Measurements from ENCODE around the gene FAM13C. TPM values are rescaled to one million over a fixed set of nuclear protein-coding genes. Genes with fewer than 3 reads are reported as not detected.
"Not testable (repeated sequence)": the region's sequence is repeated elsewhere in the genome, so short reads cannot be mapped to it uniquely, and the experiment has no call there.

The FAM13C gene
- total RNA-seq, 2 donors from 2014 or later: 5.4 to 9.6 TPM

DNA sequence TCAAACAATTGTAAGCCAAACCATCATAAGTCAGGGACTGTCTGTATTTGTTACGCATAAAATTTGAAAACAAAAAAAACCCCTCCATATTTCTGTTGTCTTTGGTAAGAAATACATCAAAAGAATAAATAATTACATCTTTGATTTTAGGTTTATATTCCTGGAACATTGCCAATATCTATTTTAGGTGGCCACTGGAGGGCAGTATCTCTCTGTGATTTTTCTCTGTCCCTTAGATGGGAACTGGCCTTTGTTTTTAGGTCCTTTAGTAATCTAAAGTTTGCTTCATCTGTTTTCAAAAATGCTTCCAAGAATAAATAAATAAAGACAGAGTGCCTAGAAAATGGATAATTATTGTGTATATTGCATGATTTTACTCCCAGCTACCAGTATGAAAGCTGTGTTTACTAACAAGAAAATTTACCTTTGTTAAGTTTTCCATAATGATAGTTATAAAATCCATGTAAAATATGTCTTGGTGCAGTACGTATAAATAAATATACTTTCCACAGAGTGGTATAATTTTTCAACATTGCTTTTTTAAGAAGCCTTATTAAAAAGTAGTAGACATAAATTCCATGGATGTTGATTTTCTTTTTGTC lies 121.7 kb downstream of the FAM13C start:
- intact Hi-C loops (cut with DNase I): loop anchor here (5.0 kb wide), 1 partner anchor 377 kb away; no protein-coding TSS in a partner anchor
- H3K9me3 ChIP-seq: no peaks in the 10 kb centered on the region
- peak; percentile 13 to 83 (median 66) for TF ChIP-seq CTCF (IDR thresholded peaks at IDR 0.05)
- TF ChIP-seq POLR2A (IDR thresholded peaks at IDR 0.05): no peak
- no peaks in the 10 kb centered on the region for H3K27me3 ChIP-seq
- ATAC-seq (no peak), DNase-seq (peak in 2 of 4 donors; percentile 11 to 18)
- no peaks in the 10 kb centered on the region for H3K4me1 ChIP-seq
- no peak overlapping the region for H3K4me3 ChIP-seq
- H3K27ac ChIP-seq: no peak overlapping the region
- 35 to 41% methylated on average over 2 of the region's 2 CpGs for WGBS, 2 donors
- H3K36me3 ChIP-seq (replicated peaks in 1 of 2; ENCODE audit: insufficient read depth in 1 of 2, low read depth in 2 of 2): peaks cover 0 to 7% of the 10 kb centered on the region in 2 donors

GRCh38 chr10:59239108-59239507 lies 123.2 kb downstream of the FAM13C start:
- not testable (repeated sequence) for DNase-seq

DNA sequence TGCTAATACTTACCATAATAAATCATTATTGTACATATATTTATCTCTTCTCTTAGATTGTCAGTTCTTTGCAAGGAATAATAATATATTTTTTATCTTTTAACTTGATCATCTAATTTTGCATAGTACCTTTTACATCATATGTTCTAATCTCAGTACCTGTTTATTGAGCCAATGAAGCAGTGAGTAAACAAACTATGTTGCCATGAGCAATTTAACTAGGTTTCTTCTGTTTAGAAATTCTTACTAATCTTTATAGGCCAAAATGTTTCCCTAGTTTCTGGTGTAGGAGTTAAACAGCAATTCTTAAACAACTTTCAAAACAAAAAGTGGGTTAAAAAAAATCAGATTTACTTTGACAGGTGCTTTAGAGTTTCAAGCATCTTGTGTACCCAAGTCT lies 124.6 kb downstream of the FAM13C start:
- H3K27ac ChIP-seq: no peak overlapping the region
- no peak overlapping the region for H3K4me3 ChIP-seq
- no peaks in the 10 kb centered on the region for H3K9me3 ChIP-seq
- no peaks in the 10 kb centered on the region for H3K4me1 ChIP-seq
- intact Hi-C loops (cut with DNase I): no loop called here
- TF ChIP-seq POLR2A (IDR thresholded peaks at IDR 0.05): no peak
- TF ChIP-seq CTCF (IDR thresholded peaks at IDR 0.05): no peak
- no peak for DNase-seq
- H3K36me3 ChIP-seq (replicated peaks in 1 of 2; ENCODE audit: insufficient read depth in 1 of 2, low read depth in 2 of 2): peaks cover 0 to 3% of the 10 kb centered on the region in 2 donors
- H3K27me3 ChIP-seq: no peaks in the 10 kb centered on the region
- no peak for ATAC-seq

More at GRCh38 chr10:59239108-59239507, 123.2 kb downstream of the FAM13C start:
- H3K4me1 ChIP-seq; H3K27me3 ChIP-seq; H3K9me3 ChIP-seq; H3K27ac ChIP-seq; H3K4me3 ChIP-seq; intact Hi-C loops (cut with DNase I); H3K36me3 ChIP-seq (replicated peaks in 1 of 2; ENCODE audit: insufficient read depth in 1 of 2, low read depth in 2 of 2); ATAC-seq: not testable (repeated sequence)
- 86 to 93% methylated on average over 2 of the region's 2 CpGs for WGBS, 2 donors

DNA sequence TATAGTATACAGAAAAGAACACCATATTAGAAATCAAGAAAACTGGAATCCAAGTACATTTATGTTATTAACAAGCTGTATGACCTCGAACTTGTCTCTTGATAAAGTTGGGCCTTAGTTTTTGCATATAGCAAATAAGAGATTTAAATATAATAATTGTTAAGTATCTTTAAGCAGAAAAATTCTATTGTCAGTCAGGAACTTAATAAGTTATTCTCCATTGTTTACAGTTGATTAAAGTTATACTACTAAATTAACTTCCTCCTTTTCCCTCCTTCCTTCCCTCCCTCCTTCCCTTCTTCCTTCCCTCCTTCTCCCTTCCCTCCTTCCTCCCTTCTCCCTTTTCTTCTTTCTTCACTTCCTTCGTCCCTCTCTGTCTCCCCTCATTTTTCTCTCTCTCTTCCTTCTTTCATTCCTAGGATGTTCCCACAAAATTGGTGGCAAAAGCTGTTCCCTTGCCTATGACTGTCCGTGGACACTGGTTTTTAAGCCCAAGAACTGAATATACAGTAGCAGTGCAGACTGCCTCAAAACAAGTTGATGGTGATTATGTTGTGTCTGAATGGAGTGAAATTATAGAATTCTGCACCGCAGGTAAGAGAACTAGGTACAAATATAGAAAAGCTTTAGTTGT lies 126.2 kb downstream of the FAM13C start:
- peaks cover 0 to 3% of the 10 kb centered on the region in 2 donors for H3K36me3 ChIP-seq (replicated peaks in 1 of 2; ENCODE audit: insufficient read depth in 1 of 2, low read depth in 2 of 2)
- WGBS, 2 donors: 77 to 83% methylated on average over 4 of the region's 4 CpGs
- intact Hi-C loops (cut with DNase I): no loop called here

More for the DNA sequence above, 126.2 kb downstream of the FAM13C start:
- Histone ChIP-seq H3K4me1 (no peaks in the 10 kb centered on the region), H3K4me3 (no peak overlapping the region), H3K9me3 (no peaks in the 10 kb centered on the region), H3K27ac (no peak overlapping the region), H3K27me3 (no peaks in the 10 kb centered on the region)
- ATAC-seq: no peak
- no peak for DNase-seq
- TF ChIP-seq CTCF (IDR thresholded peaks at IDR 0.05) (no peak), POLR2A (IDR thresholded peaks at IDR 0.05) (no peak)
